Pulmonary artery endothelial cell (primary cell): ENCODE data around the gene TOM1L2. TPM values are rescaled to one million over a fixed set of nuclear protein-coding genes. Genes with fewer than 3 reads are reported as not detected.
"Not testable (repeated sequence)": the region's sequence is repeated elsewhere in the genome, so short reads cannot be mapped to it uniquely, and the experiment has no call there.

Source experiments
- DNase-seq: peaks from one replicate; pipeline ENCODE4 v3.0.0-alpha.2; 2011; ENCODE audit warnings: low read depth, low spot score
- total RNA-seq: library from RNA; depleted of rRNA; stranded (reverse); fragments of >200 nt; gene quantifications from 2 replicates; pipeline ENCODE4 v1.2.3, GENCODE V29; 2014

Gene TOM1L2
- total RNA-seq, 1 donor from 2014 or later: 14.3 TPM

GRCh38 chr17:17971431-17972125, 622 bp downstream of the TOM1L2 start:
- DNase-seq: no peak

GRCh38 chr17:17970699-17971430, 1.3 kb downstream of the TOM1L2 start:
- DNase-seq: no peak

- DNase-seq: no peak
Observed at GRCh38 chr17:17966399-17966798, 5.8 kb downstream of the TOM1L2 start.

GRCh38 chr17:17965152-17965721, 7.0 kb downstream of the TOM1L2 start:
- no peak for DNase-seq

- DNase-seq: no peak
Observed at GRCh38 chr17:17964710-17965109, 7.5 kb downstream of the TOM1L2 start.

- no peak for DNase-seq
Observed at GRCh38 chr17:17963694-17964436, 8.3 kb downstream of the TOM1L2 start.

GRCh38 chr17:17963066-17963465, 9.1 kb downstream of the TOM1L2 start:
- no peak for DNase-seq

GRCh38 chr17:17960500-17961030, 11.6 kb downstream of the TOM1L2 start:
- DNase-seq: no peak

- DNase-seq: no peak
Observed at GRCh38 chr17:17959520-17960361, 12.5 kb downstream of the TOM1L2 start.

GRCh38 chr17:17958982-17959381, 13.2 kb downstream of the TOM1L2 start:
- DNase-seq: no peak

- no peak for DNase-seq
Observed at GRCh38 chr17:17957584-17957916, 14.7 kb downstream of the TOM1L2 start.

GRCh38 chr17:17955790-17956341, 16.3 kb downstream of the TOM1L2 start:
- DNase-seq: not testable (repeated sequence)

- DNase-seq: no peak
Observed at GRCh38 chr17:17954079-17954478, 18.1 kb downstream of the TOM1L2 start.

- no peak for DNase-seq
Observed at GRCh38 chr17:17952691-17953090, 19.5 kb downstream of the TOM1L2 start.

GRCh38 chr17:17951524-17951923, 20.7 kb downstream of the TOM1L2 start:
- no peak for DNase-seq

GRCh38 chr17:17950806-17951205, 21.4 kb downstream of the TOM1L2 start:
- no peak for DNase-seq

GRCh38 chr17:17950347-17950746, 21.9 kb downstream of the TOM1L2 start:
- DNase-seq: no peak

GRCh38 chr17:17947966-17948365, 24.2 kb downstream of the TOM1L2 start:
- DNase-seq: no peak

- no peak for DNase-seq
Observed at GRCh38 chr17:17947309-17947708, 24.9 kb downstream of the TOM1L2 start.

- no peak for DNase-seq
Observed at GRCh38 chr17:17946093-17946492, 26.1 kb downstream of the TOM1L2 start.

- no peak for DNase-seq
Observed at GRCh38 chr17:17944743-17945142, 27.5 kb downstream of the TOM1L2 start.
